ENCODE measurements around the gene GSE1. TPM values are rescaled to one million over a fixed set of nuclear protein-coding genes. Genes with fewer than 3 reads are reported as not detected.

Gene GSE1
- total and polyA plus RNA-seq, 9 of the 15 experiments (the other 6 are each of a cell fraction or from before 2014, with no cell fraction given): 12.2 to 244 (median 57.9) TPM

DNA sequence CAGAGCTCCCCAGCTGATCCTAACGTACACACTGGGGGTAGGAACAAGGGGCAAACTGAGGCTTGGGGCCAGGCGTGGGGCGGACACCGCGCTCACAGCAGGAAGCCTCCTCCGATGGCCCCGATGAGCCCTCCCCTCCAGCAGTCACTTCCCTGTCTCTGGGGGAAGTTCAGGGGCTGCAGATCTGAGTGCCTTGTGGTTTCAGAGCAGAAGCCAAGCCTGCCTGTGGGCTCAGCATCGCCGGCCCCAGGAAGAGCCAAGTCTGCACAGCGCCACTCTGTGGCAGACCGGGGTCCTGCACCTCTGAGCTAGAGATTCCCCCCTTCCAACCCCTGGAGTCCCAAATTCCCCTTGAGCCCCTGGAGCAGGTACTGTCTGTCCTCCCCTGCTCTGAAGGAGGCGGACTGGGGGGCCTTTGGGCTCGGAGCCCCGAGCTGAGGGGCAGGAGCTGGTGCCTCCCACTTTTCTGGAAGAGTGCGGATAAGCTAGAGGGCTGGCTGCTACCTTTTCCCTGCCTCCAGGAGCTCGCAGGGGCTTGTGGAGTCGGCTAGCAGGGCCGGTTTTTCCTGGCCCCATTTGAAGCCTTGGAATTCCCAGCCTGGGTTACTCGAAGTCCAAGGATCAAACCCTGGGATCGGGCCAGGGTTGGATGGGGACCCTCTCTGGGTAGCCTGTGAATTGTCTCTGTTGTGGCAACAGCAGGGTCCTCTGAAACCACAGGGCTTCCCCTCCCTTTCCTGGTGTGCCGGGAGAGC lies 2.9 kb downstream of the GSE1 start (continued):
- TF ChIP-seq, protein P1, sequence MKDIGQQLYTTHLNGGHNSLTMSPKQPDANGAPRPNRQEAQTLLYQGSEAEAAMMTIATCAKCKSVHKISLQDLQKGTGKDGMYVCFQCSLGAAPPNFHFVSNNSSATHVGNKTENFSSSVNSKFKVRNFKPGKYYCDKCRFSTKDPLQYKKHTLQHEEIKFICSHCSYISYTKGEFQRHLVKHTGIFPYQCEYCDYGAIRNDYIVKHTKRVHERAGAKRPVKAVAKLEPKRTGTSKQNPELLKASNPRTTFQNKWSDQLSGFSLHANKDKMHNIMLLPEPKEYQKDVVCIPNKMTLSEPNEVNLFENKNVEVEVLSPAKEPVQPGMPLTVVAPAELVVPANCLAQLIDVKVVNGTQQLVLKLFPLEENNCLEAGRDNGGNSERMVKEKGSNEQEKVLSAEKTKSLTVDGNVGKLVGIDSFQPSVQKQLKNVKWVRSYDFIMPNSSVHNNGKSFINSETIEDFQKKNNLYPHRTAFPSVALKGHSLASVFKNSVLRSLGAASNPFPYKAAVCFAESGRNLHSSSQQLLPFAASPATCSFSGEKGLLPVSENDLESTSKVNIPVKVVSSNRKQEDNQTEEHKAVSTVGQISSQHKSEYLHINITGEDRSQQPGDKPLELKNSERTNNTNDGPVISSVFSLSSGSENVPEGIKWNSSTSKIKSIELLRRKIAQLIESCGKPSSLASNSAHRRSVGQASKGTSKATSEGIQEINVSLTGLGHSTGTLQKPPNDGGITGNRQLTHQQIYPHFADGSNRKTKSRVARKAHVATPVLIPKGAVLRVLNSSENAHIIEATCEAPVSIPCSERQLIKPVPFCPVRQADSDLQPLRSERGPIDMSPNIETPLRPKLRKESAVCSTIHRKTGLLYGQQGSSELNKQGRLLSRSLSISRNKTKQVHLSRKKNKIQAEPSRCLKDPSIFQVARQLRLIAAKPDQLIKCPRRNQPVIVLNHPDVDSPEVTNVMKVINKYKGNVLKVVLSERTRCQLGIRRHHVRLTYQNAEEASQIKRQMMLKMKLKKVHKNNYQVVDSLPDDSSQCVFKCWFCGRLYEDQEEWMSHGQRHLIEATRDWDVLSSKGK (CRISPR knock-in tag; IDR thresholded peaks at IDR 0.05): no peak
- TF ChIP-seq BRD9 (IDR thresholded peaks at IDR 0.05; ENCODE audit: low read depth, partially characterized antibody) (peak; percentile 42), NR2C1 (IDR thresholded peaks at IDR 0.05) (no peak; the same call in 1 of the 2 replicates), NR2C1 (tag; IDR thresholded peaks at IDR 0.05) (no peak), ZNF507 (tag; conservative IDR thresholded peaks at IDR 0.05) (no peak), SAFB (IDR thresholded peaks at IDR 0.05; ENCODE audit: borderline replicate concordance, low read depth, low read length) (no peak), ZNF57 (CRISPR knock-in tag; IDR thresholded peaks at IDR 0.05) (no peak), ARID1B (IDR thresholded peaks at IDR 0.05) (peak; percentile 41; the same call in 1 of the 2 replicates), CHCHD3 (CRISPR knock-in tag; IDR thresholded peaks at IDR 0.05) (no peak), ADNP (tag; IDR thresholded peaks at IDR 0.05) (no peak), SMARCE1 (IDR thresholded peaks at IDR 0.05) (no peak)
- TF ChIP-seq, protein P2, sequence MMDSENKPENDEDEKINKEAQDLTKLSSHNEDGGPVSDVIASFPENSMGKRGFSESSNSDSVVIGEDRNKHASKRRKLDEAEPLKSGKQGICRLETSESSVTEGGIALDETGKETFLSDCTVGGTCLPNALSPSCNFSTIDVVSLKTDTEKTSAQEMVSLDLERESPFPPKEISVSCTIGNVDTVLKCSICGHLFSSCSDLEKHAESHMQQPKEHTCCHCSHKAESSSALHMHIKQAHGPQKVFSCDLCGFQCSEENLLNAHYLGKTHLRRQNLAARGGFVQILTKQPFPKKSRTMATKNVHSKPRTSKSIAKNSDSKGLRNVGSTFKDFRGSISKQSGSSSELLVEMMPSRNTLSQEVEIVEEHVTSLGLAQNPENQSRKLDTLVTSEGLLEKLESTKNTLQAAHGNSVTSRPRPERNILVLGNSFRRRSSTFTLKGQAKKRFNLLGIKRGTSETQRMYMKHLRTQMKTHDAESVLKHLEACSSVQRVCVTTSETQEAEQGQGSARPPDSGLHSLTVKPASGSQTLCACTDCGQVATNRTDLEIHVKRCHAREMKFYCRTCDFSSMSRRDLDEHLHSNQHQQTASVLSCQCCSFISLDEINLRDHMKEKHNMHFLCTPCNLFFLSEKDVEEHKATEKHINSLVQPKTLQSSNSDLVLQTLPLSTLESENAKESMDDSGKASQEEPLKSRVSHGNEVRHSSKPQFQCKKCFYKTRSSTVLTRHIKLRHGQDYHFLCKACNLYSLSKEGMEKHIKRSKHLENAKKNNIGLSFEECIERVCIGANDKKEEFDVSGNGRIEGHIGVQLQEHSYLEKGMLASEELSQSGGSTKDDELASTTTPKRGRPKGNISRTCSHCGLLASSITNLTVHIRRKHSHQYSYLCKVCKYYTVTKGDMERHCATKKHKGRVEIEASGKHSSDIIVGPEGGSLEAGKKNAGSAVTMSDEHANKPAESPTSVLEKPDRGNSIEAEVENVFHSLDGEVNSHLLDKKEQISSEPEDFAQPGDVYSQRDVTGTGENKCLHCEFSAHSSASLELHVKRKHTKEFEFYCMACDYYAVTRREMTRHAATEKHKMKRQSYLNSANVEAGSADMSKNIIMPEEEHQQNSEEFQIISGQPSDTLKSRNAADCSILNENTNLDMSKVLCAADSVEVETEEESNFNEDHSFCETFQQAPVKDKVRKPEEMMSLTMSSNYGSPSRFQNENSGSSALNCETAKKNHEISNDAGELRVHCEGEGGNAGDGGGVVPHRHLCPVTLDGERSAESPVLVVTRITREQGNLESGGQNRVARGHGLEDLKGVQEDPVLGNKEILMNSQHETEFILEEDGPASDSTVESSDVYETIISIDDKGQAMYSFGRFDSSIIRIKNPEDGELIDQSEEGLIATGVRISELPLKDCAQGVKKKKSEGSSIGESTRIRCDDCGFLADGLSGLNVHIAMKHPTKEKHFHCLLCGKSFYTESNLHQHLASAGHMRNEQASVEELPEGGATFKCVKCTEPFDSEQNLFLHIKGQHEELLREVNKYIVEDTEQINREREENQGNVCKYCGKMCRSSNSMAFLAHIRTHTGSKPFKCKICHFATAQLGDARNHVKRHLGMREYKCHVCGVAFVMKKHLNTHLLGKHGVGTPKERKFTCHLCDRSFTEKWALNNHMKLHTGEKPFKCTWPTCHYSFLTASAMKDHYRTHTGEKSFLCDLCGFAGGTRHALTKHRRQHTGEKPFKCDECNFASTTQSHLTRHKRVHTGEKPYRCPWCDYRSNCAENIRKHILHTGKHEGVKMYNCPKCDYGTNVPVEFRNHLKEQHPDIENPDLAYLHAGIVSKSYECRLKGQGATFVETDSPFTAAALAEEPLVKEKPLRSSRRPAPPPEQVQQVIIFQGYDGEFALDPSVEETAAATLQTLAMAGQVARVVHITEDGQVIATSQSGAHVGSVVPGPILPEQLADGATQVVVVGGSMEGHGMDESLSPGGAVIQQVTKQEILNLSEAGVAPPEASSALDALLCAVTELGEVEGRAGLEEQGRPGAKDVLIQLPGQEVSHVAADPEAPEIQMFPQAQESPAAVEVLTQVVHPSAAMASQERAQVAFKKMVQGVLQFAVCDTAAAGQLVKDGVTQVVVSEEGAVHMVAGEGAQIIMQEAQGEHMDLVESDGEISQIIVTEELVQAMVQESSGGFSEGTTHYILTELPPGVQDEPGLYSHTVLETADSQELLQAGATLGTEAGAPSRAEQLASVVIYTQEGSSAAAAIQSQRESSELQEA (IDR thresholded peaks at IDR 0.05; ENCODE audit: low read depth): no peak
- TF ChIP-seq, protein P3, sequence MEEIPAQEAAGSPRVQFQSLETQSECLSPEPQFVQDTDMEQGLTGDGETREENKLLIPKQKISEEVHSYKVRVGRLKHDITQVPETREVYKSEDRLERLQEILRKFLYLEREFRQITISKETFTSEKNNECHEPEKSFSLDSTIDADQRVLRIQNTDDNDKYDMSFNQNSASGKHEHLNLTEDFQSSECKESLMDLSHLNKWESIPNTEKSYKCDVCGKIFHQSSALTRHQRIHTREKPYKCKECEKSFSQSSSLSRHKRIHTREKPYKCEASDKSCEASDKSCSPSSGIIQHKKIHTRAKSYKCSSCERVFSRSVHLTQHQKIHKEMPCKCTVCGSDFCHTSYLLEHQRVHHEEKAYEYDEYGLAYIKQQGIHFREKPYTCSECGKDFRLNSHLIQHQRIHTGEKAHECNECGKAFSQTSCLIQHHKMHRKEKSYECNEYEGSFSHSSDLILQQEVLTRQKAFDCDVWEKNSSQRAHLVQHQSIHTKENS (CRISPR knock-in tag; IDR thresholded peaks at IDR 0.05): no peak
- TF ChIP-seq, protein P4, sequence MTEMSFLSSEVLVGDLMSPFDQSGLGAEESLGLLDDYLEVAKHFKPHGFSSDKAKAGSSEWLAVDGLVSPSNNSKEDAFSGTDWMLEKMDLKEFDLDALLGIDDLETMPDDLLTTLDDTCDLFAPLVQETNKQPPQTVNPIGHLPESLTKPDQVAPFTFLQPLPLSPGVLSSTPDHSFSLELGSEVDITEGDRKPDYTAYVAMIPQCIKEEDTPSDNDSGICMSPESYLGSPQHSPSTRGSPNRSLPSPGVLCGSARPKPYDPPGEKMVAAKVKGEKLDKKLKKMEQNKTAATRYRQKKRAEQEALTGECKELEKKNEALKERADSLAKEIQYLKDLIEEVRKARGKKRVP (CRISPR knock-in tag; IDR thresholded peaks at IDR 0.05): no peak
